Measurements from ENCODE around the gene TMEM161A. TPM values are rescaled to one million over a fixed set of nuclear protein-coding genes. Genes with fewer than 3 reads are reported as not detected.

Gene TMEM161A
- total and polyA plus RNA-seq, 2 of the 13 experiments (the other 11 are each of a cell fraction or from before 2014, with no cell fraction given) = 25.9 to 31.4 TPM

GRCh38 chr19:19098703-19099632 lies 39.3 kb downstream of the TMEM161A start (continued):
- TF ChIP-seq ZBTB2 (CRISPR knock-in tag; IDR thresholded peaks at IDR 0.05; ENCODE audit: low read depth) = no peak
- TF ChIP-seq ZKSCAN8 (CRISPR knock-in tag; IDR thresholded peaks at IDR 0.05; ENCODE audit: borderline replicate concordance) = peak; percentile 63
- TF ChIP-seq ZBTB21 (CRISPR knock-in tag; IDR thresholded peaks at IDR 0.05) = 0 out of 2 replicates have a peak, but pooled peaks have one; percentile 15
- peak; percentile 20; the same call in 1 of the 2 replicates for TF ChIP-seq ZNF121 (CRISPR knock-in tag; IDR thresholded peaks at IDR 0.05)
- TF ChIP-seq STAT6 (CRISPR knock-in tag; IDR thresholded peaks at IDR 0.05; ENCODE audit: borderline replicate concordance) = no peak
- TF ChIP-seq RFXANK (CRISPR knock-in tag; IDR thresholded peaks at IDR 0.05) = no peak
- no peak for TF ChIP-seq ZNF30 (CRISPR knock-in tag; IDR thresholded peaks at IDR 0.05)
- TF ChIP-seq ZBTB1 (CRISPR knock-in tag; IDR thresholded peaks at IDR 0.05; ENCODE audit: borderline replicate concordance) = no peak
- TF ChIP-seq ZNF17 (CRISPR knock-in tag; IDR thresholded peaks at IDR 0.05) = no peak
- no peak for TF ChIP-seq ETS1 (CRISPR knock-in tag; IDR thresholded peaks at IDR 0.05)
- peak; percentile 92 for TF ChIP-seq POLR2G (IDR thresholded peaks at IDR 0.05; ENCODE audit: low read depth, low read length)
- no peak for TF ChIP-seq ZNF782 (CRISPR knock-in tag; IDR thresholded peaks at IDR 0.05; ENCODE audit: borderline replicate concordance)
- TF ChIP-seq ISL2 (CRISPR knock-in tag; IDR thresholded peaks at IDR 0.05) = peak; percentile 62; the same call in 1 of the 2 replicates
- TF ChIP-seq DDIT3 (CRISPR knock-in tag; IDR thresholded peaks at IDR 0.05) = no peak
- no peak; the same call in 1 of the 2 replicates for TF ChIP-seq KDM4B (CRISPR knock-in tag; IDR thresholded peaks at IDR 0.05)
- TF ChIP-seq RBFOX2 (IDR thresholded peaks at IDR 0.05; ENCODE audit: low read depth, low read length) = peak; percentile 71
- TF ChIP-seq CCDC6 (CRISPR knock-in tag; IDR thresholded peaks at IDR 0.05) = peak; percentile 48; the same call in 1 of the 2 replicates
- TF ChIP-seq PLSCR1 (CRISPR knock-in tag; IDR thresholded peaks at IDR 0.05; ENCODE audit: borderline replicate concordance) = no peak
- TF ChIP-seq ZFYVE20 (CRISPR knock-in tag; IDR thresholded peaks at IDR 0.05; ENCODE audit: borderline replicate concordance, low read depth) = no peak
- no peak; the same call in 1 of the 2 replicates for TF ChIP-seq ZNF800 (CRISPR knock-in tag; IDR thresholded peaks at IDR 0.05)
